GM23338 (cell line): ENCODE results near the gene C22orf15.

Experiments used
- POLR2AphosphoS5 ChIP-seq: IDR thresholded peaks from 2 replicates; pipeline ENCODE4 v1.6.1; 2016; ENCODE audit warnings: antibody characterized with exemption, low read depth
- TF ChIP-seq, protein P1 (sequence below), 2 experiments: fragments of 200-600 bp in 1 of 2; sonication (generic) in 1 of 2; conservative IDR thresholded peaks; 2 replicates each; pipeline versions ENCODE4 v1.5.1 to v1.6.1; 2016 to 2017; ENCODE audit warnings: antibody characterized with exemption in 2 of 2, low read depth in 2 of 2, mild to moderate bottlenecking in 2 of 2, moderate library complexity in 1 of 2

DNA sequence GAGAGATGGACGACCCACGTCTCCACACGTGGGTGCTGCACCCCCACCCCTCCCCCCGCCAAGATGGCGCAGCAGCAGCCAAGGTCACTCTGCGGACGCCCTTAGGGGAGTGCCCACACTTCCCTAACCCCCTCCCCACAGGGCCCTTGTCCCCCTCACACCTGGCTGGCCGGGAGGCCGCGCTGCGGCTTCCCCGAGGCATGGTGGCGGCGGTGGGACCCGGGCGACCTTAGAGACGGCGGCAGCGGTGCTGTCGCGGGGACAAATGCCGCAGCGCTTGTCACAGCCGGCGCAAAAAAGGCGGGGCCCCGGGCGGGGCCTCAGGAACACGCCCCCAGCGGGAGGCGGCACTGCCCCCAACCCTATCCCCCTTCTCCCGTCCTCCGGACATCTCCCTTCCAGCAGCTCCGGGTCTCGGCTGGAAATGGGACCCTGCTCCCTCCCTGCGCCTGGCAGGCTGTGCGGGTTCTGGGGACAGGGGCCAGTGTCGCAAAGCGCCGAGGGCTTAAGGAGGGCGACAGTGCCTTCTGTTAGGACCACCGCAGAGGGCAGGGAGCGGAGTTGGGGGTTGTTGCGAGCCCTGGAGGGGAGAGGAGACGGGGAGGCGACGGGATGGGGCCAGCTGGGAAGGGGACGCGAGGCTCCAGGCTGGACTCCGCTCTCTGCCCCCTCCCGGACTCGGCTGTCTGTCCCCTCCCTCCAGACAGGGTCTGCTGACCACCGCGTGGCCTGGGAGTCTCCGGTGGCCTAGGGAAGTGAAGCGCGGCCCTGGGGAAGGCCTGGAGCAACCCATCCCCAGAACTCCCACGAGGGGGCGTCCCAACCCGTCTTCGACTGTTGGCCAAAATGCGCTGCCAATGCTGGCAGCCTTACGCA, 5.1 kb downstream of the C22orf15 start, which contains the start of gene CHCHD10:
- peak; percentile 60 for TF ChIP-seq POLR2AphosphoS5
- TF ChIP-seq, protein P1, sequence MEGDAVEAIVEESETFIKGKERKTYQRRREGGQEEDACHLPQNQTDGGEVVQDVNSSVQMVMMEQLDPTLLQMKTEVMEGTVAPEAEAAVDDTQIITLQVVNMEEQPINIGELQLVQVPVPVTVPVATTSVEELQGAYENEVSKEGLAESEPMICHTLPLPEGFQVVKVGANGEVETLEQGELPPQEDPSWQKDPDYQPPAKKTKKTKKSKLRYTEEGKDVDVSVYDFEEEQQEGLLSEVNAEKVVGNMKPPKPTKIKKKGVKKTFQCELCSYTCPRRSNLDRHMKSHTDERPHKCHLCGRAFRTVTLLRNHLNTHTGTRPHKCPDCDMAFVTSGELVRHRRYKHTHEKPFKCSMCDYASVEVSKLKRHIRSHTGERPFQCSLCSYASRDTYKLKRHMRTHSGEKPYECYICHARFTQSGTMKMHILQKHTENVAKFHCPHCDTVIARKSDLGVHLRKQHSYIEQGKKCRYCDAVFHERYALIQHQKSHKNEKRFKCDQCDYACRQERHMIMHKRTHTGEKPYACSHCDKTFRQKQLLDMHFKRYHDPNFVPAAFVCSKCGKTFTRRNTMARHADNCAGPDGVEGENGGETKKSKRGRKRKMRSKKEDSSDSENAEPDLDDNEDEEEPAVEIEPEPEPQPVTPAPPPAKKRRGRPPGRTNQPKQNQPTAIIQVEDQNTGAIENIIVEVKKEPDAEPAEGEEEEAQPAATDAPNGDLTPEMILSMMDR (conservative IDR thresholded peaks at IDR 0.05; ENCODE audit: low read depth in 2 of 2): peak; percentile 65 to 76
